ENCODE data around the gene TSPAN14. TPM values are rescaled to one million over a fixed set of nuclear protein-coding genes. Genes with fewer than 3 reads are reported as not detected.

The TSPAN14 gene
- total RNA-seq, 6 experiments from 2014 or later: 72.9 to 96.2 (median 84.5) TPM

- TF ChIP-seq, protein P1, sequence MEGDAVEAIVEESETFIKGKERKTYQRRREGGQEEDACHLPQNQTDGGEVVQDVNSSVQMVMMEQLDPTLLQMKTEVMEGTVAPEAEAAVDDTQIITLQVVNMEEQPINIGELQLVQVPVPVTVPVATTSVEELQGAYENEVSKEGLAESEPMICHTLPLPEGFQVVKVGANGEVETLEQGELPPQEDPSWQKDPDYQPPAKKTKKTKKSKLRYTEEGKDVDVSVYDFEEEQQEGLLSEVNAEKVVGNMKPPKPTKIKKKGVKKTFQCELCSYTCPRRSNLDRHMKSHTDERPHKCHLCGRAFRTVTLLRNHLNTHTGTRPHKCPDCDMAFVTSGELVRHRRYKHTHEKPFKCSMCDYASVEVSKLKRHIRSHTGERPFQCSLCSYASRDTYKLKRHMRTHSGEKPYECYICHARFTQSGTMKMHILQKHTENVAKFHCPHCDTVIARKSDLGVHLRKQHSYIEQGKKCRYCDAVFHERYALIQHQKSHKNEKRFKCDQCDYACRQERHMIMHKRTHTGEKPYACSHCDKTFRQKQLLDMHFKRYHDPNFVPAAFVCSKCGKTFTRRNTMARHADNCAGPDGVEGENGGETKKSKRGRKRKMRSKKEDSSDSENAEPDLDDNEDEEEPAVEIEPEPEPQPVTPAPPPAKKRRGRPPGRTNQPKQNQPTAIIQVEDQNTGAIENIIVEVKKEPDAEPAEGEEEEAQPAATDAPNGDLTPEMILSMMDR (IDR thresholded peaks at IDR 0.05): no peak
- 0 out of 2 replicates have a peak, but pooled peaks cover 1% of the 10 kb centered on the region for H3K27me3 Mint-ChIP-seq (ENCODE audit: insufficient read depth)
- H3K4me3 Mint-ChIP-seq: no peak overlapping the region
- no peaks in the 10 kb centered on the region for H3K9me3 Mint-ChIP-seq
- H3K4me1 Mint-ChIP-seq (ENCODE audit: low read depth): peaks cover 63% of the 10 kb centered on the region
- H3K27ac Mint-ChIP-seq: no peak overlapping the region
- no peak for DNase-seq
- peaks cover 22% of the 10 kb centered on the region for H3K36me3 Mint-ChIP-seq (ENCODE audit: low read depth)
Observed at GRCh38 chr10:80487421-80487785, 33.3 kb downstream of the TSPAN14 start.

- TF ChIP-seq, protein P1 (IDR thresholded peaks at IDR 0.05): no peak
- peaks cover 68% of the 10 kb centered on the region for H3K4me1 Mint-ChIP-seq (ENCODE audit: low read depth)
Observed at GRCh38 chr10:80487791-80488538, 33.9 kb downstream of the TSPAN14 start.

GRCh38 chr10:80488539-80489066 is 34.5 kb downstream of the TSPAN14 start:
- H3K4me1 Mint-ChIP-seq (ENCODE audit: low read depth): peaks cover 69% of the 10 kb centered on the region
- H3K4me3 Mint-ChIP-seq: no peak overlapping the region
- H3K27ac Mint-ChIP-seq: no peak overlapping the region
- peaks cover 1% of the 10 kb centered on the region; the same call in 1 of the 2 replicates for H3K27me3 Mint-ChIP-seq (ENCODE audit: insufficient read depth)
- H3K36me3 Mint-ChIP-seq (ENCODE audit: low read depth): peaks cover 26% of the 10 kb centered on the region
- TF ChIP-seq, protein P1 (IDR thresholded peaks at IDR 0.05): no peak
- H3K9me3 Mint-ChIP-seq: no peaks in the 10 kb centered on the region
- DNase-seq: no peak

More at GRCh38 chr10:80487791-80488538, 33.9 kb downstream of the TSPAN14 start:
- no peak overlapping the region for H3K4me3 Mint-ChIP-seq
- H3K36me3 Mint-ChIP-seq (ENCODE audit: low read depth): peaks cover 22% of the 10 kb centered on the region
- DNase-seq: no peak
- H3K27me3 Mint-ChIP-seq (ENCODE audit: insufficient read depth): 0 out of 2 replicates have a peak, but pooled peaks cover 1% of the 10 kb centered on the region
- H3K9me3 Mint-ChIP-seq: no peaks in the 10 kb centered on the region
- H3K27ac Mint-ChIP-seq: no peak overlapping the region

GRCh38 chr10:80489371-80490112 is 35.4 kb downstream of the TSPAN14 start:
- Mint-ChIP-seq H3K4me1 (ENCODE audit: low read depth) (peaks cover 69% of the 10 kb centered on the region), H3K36me3 (ENCODE audit: low read depth) (peaks cover 32% of the 10 kb centered on the region), H3K9me3 (no peaks in the 10 kb centered on the region), H3K27ac (no peak overlapping the region; the same call in 1 of the 2 replicates), H3K4me3 (no peak overlapping the region), H3K27me3 (ENCODE audit: insufficient read depth) (peaks cover 1% of the 10 kb centered on the region; the same call in 1 of the 2 replicates)
- no peak for DNase-seq
- TF ChIP-seq, protein P1 (IDR thresholded peaks at IDR 0.05): no peak

GRCh38 chr10:80491251-80492102 is 37.4 kb downstream of the TSPAN14 start:
- no peaks in the 10 kb centered on the region for H3K9me3 Mint-ChIP-seq
- peaks cover 67% of the 10 kb centered on the region for H3K4me1 Mint-ChIP-seq (ENCODE audit: low read depth)
- DNase-seq: no peak
- H3K27ac Mint-ChIP-seq: no peak overlapping the region; the same call in 1 of the 2 replicates
- peaks cover 1% of the 10 kb centered on the region; the same call in 1 of the 2 replicates for H3K27me3 Mint-ChIP-seq (ENCODE audit: insufficient read depth)
- TF ChIP-seq, protein P1 (IDR thresholded peaks at IDR 0.05): no peak
- H3K36me3 Mint-ChIP-seq (ENCODE audit: low read depth): peaks cover 43% of the 10 kb centered on the region
- H3K4me3 Mint-ChIP-seq: no peak overlapping the region

Measured in HFFc6 (cell line).